ENCODE results near the gene TPM4. TPM values are rescaled to one million over a fixed set of nuclear protein-coding genes. Genes with fewer than 3 reads are reported as not detected.

Gene TPM4
- total RNA-seq, 4 donors from 2014 or later: 471 to 530 (median 493) TPM

DNA sequence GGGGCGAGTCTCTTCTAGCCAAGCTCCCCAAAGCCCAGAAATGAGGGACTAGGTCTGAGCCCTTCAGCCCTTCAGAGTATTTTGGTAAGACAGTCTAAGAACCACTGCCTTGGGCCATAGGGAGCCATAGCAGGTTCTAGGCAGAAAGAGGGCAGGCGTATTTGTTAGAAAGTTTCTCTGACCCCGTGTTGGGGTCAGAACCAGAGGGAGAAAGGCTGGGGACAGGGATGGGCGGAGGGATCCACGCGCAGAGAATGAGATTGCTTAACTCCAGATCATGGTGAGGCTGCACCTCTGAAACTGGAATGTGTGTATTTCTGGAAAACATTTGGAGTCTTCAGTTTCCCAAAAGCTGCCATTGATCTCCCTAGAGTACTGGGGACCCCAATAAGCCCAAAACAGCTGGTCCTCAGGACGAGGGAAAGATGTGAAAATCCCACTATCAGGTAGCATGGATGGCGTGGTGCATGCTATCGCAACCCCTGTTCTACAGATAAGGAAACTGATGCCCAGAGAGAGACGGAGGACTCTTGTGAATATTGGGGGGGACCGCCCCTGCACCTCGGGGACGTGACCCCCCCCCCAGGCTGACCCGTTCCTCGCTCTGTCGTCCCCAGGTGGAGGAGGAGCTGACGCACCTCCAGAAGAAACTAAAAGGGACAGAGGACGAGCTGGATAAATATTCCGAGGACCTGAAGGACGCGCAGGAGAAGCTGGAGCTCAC lies 703 bp upstream of the TPM4 start:
- no peak for DNase-seq (ENCODE audit: low spot score in 2 of 2)
- Histone ChIP-seq H3K27ac (peak overlapping the region; percentile 98 to 100 (median 100)), H3K9me3 (no peaks in the 10 kb centered on the region), H3K4me1 (peaks cover 0 to 41% (median 34%) of the 10 kb centered on the region in 4 donors), H3K36me3 (no peaks in the 10 kb centered on the region), H3K27me3 (no peaks in the 10 kb centered on the region), H3K4me3 (peak overlapping the region; percentile 23 to 97 (median 83))
- WGBS, 2 donors: 33 to 37% methylated on average over 21 of the region's 21 CpGs
- TF ChIP-seq EP300 (IDR thresholded peaks at IDR 0.05) (no peak), POLR2A (IDR thresholded peaks at IDR 0.05) (no peak)
- TF ChIP-seq, protein P1, sequence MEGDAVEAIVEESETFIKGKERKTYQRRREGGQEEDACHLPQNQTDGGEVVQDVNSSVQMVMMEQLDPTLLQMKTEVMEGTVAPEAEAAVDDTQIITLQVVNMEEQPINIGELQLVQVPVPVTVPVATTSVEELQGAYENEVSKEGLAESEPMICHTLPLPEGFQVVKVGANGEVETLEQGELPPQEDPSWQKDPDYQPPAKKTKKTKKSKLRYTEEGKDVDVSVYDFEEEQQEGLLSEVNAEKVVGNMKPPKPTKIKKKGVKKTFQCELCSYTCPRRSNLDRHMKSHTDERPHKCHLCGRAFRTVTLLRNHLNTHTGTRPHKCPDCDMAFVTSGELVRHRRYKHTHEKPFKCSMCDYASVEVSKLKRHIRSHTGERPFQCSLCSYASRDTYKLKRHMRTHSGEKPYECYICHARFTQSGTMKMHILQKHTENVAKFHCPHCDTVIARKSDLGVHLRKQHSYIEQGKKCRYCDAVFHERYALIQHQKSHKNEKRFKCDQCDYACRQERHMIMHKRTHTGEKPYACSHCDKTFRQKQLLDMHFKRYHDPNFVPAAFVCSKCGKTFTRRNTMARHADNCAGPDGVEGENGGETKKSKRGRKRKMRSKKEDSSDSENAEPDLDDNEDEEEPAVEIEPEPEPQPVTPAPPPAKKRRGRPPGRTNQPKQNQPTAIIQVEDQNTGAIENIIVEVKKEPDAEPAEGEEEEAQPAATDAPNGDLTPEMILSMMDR (IDR thresholded peaks at IDR 0.05): no peak

DNA sequence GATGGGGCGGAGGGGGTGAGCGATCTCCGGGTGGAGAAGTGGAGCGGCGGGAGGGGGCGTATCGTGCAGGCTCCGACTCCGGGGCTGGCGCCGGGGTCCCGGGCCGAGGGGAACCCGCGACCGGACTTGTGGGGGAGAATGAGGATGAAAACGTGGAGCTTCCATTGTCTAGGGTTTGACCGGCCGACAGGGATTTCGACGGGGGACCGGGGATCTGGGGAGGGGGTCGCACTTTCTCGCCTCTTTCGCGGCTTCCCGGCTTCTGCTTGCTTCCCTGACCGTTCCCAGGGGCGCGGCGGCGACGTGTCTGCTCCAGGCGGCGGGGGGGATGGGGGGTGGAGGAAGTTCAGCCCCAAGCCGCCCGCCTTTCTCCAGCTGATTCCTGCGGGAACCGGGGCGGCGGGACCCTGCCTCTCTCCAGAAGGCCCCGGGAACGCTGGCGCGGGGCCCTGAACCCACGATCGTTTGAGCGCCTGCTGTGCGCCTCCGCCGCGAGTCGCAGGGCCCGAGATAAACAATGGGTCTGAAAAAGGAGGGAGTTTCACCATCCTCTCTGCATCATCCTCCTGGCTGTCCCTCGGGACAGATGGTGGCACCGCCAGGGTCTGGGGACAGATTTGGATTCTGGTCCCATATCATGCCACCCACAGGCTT lies 790 bp downstream of the TPM4 start:
- H3K9me3 ChIP-seq: no peaks in the 10 kb centered on the region
- TF ChIP-seq, protein P1 (IDR thresholded peaks at IDR 0.05): no peak
- TF ChIP-seq POLR2A (IDR thresholded peaks at IDR 0.05) (peak in 1 of 2 donors; percentile 7), EP300 (IDR thresholded peaks at IDR 0.05) (peak in 1 of 2 donors; percentile 66)
- H3K27ac ChIP-seq: peak overlapping the region; percentile 98 to 100 (median 100)
- H3K4me1 ChIP-seq: peaks cover 0 to 49% (median 43%) of the 10 kb centered on the region in 4 donors
- peak; percentile 61 to 64 for DNase-seq (ENCODE audit: low spot score in 2 of 2)
- 0 to 1% methylated on average over 22 to 31 of the region's 56 CpGs for WGBS, 2 donors
- H3K4me3 ChIP-seq: peak overlapping the region; percentile 76 to 98 (median 94)
- no peaks in the 10 kb centered on the region for H3K27me3 ChIP-seq
- peaks cover 0 to 12% (median 0%) of the 10 kb centered on the region in 3 donors for H3K36me3 ChIP-seq

DNA sequence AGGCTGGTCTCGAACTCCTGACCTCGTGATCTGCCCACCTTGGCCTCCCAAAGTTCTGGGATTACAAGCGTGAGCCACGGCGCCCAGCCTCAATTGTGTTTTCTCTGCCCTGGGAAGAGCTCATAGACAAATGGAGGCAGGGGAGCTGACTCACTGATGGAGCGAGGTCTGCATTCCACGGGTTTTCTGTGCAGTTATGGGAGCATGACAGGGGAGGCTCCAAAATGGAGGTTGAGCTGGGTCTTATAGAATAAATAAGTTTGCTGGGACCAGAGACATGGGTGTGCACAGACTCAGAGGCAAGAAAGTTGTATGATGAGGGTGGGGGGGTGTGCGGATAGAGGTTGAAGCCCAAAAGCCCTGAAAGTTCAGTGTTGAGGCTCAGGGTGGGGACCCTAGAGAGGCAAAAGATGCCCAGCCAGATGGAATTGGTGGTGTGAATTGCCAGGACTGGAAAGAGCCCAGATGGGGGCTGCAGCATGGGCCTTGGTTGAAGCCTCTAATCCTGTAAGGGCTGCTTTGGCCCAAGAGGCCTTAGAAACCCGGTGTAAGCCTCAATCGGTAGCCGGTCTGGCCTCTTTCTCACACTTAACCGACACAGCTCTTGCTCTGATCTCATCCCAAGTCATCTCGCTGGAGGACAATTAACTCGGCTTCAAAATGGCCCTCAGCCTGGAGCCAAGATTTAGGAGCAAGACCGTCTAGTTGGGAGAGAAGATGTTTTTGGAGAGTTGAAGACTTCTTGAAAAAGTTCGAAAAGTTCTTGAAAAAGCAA lies 1.9 kb downstream of the TPM4 start:
- peak in 1 of 2 donors; percentile 60 for DNase-seq (ENCODE audit: low spot score in 2 of 2)
- Histone ChIP-seq H3K27ac (peak overlapping the region; percentile 98 to 100 (median 100)), H3K4me1 (peaks cover 0 to 58% (median 45%) of the 10 kb centered on the region in 4 donors), H3K9me3 (no peaks in the 10 kb centered on the region), H3K36me3 (peaks cover 0 to 22% (median 4%) of the 10 kb centered on the region in 3 donors), H3K4me3 (peak overlapping the region; percentile 76 to 98 (median 94)), H3K27me3 (no peaks in the 10 kb centered on the region)
- 10 to 15% methylated on average over 16 of the region's 16 CpGs for WGBS, 2 donors
- TF ChIP-seq EP300 (IDR thresholded peaks at IDR 0.05) (no peak), POLR2A (IDR thresholded peaks at IDR 0.05) (no peak)
- TF ChIP-seq, protein P1 (IDR thresholded peaks at IDR 0.05): no peak

DNA sequence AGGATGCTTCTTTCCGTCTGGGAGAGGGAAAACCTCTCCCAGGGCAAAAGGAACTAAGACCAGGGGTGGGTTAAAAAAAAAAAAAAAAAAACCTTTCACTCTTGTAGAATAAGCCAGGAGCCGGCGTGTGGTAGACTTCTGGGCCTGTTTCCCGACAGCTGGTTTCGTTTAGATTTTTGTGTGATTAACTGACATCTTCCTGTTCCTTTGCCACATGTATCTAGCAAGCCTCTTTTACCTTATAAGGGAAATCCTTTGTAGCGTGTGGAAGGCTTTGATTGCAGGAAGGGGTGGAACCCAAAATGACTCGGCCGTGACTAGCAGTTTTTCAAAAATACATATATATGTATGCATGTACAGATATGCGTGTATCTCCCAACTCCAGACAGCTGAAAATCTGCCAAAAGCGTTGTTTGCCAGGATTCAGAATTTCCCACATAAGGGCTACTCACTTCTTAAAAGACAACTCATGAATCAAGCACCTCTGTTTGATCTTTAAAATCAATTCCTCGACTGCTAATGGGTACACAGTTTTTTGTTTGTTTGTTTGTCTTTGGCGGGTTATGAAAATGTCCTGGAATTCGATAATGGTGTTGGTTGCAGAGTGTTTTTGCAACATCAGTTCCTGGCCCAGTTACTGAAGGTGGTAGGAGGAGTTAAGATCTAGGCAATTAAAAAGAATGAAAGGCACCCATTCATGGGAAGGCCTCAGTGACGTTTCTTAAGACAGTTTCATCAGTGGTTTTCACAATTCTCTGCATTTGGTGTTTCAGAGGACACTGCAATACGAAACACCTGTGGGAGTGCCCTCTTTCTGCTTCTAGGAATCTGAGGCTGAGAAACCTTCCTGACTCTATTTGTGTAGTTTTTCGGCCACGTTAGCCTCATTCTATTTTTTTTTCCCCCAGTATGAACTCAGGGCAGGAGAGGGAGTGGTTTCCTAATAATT lies 2.7 kb downstream of the TPM4 start:
- peaks cover under 1 to 31% (median 8%) of the 10 kb centered on the region in 3 donors for H3K36me3 ChIP-seq
- no peaks in the 10 kb centered on the region for H3K27me3 ChIP-seq
- peaks cover 0 to 63% (median 50%) of the 10 kb centered on the region in 4 donors for H3K4me1 ChIP-seq
- TF ChIP-seq POLR2A (IDR thresholded peaks at IDR 0.05) (peak in 1 of 2 donors; percentile 45), EP300 (IDR thresholded peaks at IDR 0.05) (peak; percentile 80 to 86)
- TF ChIP-seq, protein P1 (IDR thresholded peaks at IDR 0.05): no peak
- peak overlapping the region; percentile 76 to 98 (median 94) for H3K4me3 ChIP-seq
- DNase-seq (ENCODE audit: low spot score in 2 of 2): peak; percentile 69 to 90
- H3K27ac ChIP-seq: peak overlapping the region; percentile 98 to 100 (median 100)
- no peaks in the 10 kb centered on the region for H3K9me3 ChIP-seq
- WGBS, 2 donors: 2 to 5% methylated on average over 17 of the region's 17 CpGs
